OCI-LY3 (cell line): ENCODE results near the gene ALDH16A1.
"Not testable (repeated sequence)": the region's sequence is repeated elsewhere in the genome, so short reads cannot be mapped to it uniquely, and the experiment has no call there.

Source experiments
- H2AFZ ChIP-seq: fragments of 200-600, 300-600 bp; shearing (Covaris generic); 2 replicates; pipeline ENCODE4 v1.6.0; 2014; ENCODE audit warnings: antibody characterized with exemption, low read depth, low read length
- H3K27ac ChIP-seq: fragments of 200-600, 300-600 bp; sonication (generic); 2 replicates; pipeline ENCODE4 v1.5.1; 2014; ENCODE audit warnings: mild to moderate bottlenecking, low read length, moderate library complexity, mixed read lengths
- H3K27me3 ChIP-seq: fragments of 200-600, 300-600 bp; sonication (generic); 2 replicates; pipeline ENCODE4 v1.6.1; 2014; ENCODE audit warnings: low read depth, low read length, mixed read lengths
- H3K36me3 ChIP-seq: fragments of 200-600, 300-600 bp; sonication (generic); replicated peaks from 2 replicates; pipeline ENCODE3; 2014; ENCODE audit warnings: low read depth, low read length, mixed read lengths
- H3K4me1 ChIP-seq: fragments of 300-600, 200-600 bp; sonication (generic); 2 replicates; pipeline ENCODE4 v1.6.1; 2014; ENCODE audit warnings: low read length, mixed read lengths
- H3K4me2 ChIP-seq: fragments of 200-600, 300-600 bp; sonication (generic); 2 replicates; pipeline ENCODE4 v1.6.1; 2014; ENCODE audit warnings: low read length, mixed read lengths
- H3K4me3 ChIP-seq: fragments of 300-600, 200-600 bp; sonication (generic); 2 replicates; pipeline ENCODE4 v1.5.1; 2014; ENCODE audit warnings: antibody characterized with exemption, mild to moderate bottlenecking, low read length, moderate library complexity
- H3K79me2 ChIP-seq: fragments of 300-600, 200-600 bp; shearing (Covaris generic); 2 replicates; pipeline ENCODE4 v1.6.1; 2014; ENCODE audit warnings: mild to moderate bottlenecking, low read length, mixed read lengths
- H3K9ac ChIP-seq: fragments of 300-600, 200-600 bp; shearing (Covaris generic); 2 replicates; pipeline ENCODE4 v1.6.0; 2014; ENCODE audit warnings: mild to moderate bottlenecking, low read length, moderate library complexity
- H3K9me3 ChIP-seq: fragments of 200-600, 300-600 bp; shearing (Covaris generic); 2 replicates; pipeline ENCODE4 v1.6.1; 2014; ENCODE audit warnings: low read length, mixed read lengths; ENCODE audit not compliant: insufficient read depth
- H4K20me1 ChIP-seq: fragments of 200-600, 300-600 bp; sonication (generic); 2 replicates; pipeline ENCODE4 v1.6.1; 2016; ENCODE audit warnings: low read length, mixed read lengths; ENCODE audit not compliant: insufficient read depth
- EZH2phosphoT487 ChIP-seq: fragments of 200-600 bp; shearing (Covaris generic); IDR thresholded peaks from 2 replicates; pipeline ENCODE4 v1.6.1; 2018; ENCODE audit warnings: antibody characterized with exemption, mixed run types, low read depth
- TF ChIP-seq, protein P1 (sequence below): fragments of 200-600, 300-600 bp; sonication (generic); IDR thresholded peaks from 2 replicates; pipeline ENCODE4 v1.5.1; 2014; ENCODE audit warnings: antibody characterized with exemption, low read length, low read depth

Gene ALDH16A1

DNA sequence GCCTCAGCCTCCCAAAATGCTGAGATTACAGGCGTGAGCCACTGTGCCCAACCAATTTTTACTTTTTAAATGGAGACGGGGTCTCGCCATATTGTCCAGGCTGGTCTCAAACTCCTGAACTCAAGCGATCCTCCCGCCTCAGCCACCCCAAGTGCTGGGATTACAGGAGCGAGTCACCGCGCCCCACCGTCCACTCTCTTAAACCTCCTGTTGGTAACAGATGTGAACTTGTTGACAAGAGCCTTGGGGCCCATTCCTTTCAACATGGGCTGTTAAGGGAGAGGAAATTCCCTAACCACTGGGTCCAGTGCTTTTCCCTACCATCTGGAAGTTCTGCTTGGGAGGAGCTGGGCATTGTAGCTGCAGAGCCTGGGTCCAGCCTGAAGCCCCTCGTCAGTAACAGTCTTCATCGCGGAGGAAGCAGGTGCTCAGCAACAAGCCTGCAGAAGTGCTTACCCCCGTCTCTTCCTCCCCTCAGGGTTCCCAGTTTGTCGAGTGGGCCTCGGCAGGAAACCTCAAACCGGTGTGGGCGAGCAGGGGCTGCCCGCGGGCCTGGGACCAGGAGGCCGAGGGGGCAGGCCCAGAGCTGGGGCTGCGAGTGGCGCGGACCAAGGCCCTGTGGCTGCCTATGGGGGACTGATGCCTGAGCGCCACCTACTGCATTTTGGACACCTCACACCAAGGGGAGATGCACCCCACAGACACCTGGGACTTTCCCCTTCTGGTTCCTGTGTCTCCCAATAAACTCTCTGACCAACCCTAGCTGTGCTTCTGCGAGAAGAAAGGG is 17.0 kb downstream of the ALDH16A1 start:
- Histone ChIP-seq H3K9me3 (no peaks in the 10 kb centered on the region), H3K4me2 (no peak overlapping the region), H3K27me3 (no peaks in the 10 kb centered on the region), H3K9ac (no peak overlapping the region), H4K20me1 (no peaks in the 10 kb centered on the region), H3K36me3 (peaks cover 7% of the 10 kb centered on the region), H2AFZ (no peak overlapping the region), H3K79me2 (no peaks in the 10 kb centered on the region), H3K4me1 (peaks cover 18% of the 10 kb centered on the region), H3K27ac (no peak overlapping the region), H3K4me3 (no peak overlapping the region)
- TF ChIP-seq EZH2phosphoT487: no peak
- TF ChIP-seq, protein P1, sequence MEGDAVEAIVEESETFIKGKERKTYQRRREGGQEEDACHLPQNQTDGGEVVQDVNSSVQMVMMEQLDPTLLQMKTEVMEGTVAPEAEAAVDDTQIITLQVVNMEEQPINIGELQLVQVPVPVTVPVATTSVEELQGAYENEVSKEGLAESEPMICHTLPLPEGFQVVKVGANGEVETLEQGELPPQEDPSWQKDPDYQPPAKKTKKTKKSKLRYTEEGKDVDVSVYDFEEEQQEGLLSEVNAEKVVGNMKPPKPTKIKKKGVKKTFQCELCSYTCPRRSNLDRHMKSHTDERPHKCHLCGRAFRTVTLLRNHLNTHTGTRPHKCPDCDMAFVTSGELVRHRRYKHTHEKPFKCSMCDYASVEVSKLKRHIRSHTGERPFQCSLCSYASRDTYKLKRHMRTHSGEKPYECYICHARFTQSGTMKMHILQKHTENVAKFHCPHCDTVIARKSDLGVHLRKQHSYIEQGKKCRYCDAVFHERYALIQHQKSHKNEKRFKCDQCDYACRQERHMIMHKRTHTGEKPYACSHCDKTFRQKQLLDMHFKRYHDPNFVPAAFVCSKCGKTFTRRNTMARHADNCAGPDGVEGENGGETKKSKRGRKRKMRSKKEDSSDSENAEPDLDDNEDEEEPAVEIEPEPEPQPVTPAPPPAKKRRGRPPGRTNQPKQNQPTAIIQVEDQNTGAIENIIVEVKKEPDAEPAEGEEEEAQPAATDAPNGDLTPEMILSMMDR: peak; percentile 71

DNA sequence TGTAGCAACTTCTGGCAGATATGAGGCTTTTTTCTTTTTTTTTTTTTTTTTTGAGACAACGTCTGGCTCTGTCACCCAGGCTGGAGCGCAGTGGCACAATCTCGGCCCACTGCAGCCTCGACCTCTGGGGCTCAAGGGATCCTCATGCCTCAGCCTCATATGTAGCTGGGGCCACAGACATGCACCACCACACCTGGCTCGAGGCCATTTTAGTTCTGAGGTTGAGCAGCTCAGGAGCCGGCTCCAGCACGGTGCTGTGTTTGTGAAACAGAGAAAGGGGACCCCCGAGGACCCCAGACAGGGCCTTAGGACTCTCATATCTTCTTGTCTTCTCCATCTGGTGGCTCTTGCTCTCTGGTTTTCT is 17.6 kb downstream of the ALDH16A1 start:
- Histone ChIP-seq H3K4me2 (no peak overlapping the region), H3K36me3 (peaks cover 7% of the 10 kb centered on the region), H4K20me1 (no peaks in the 10 kb centered on the region), H2AFZ (no peak overlapping the region), H3K27me3 (no peaks in the 10 kb centered on the region), H3K4me3 (no peak overlapping the region), H3K79me2 (no peaks in the 10 kb centered on the region), H3K4me1 (peaks cover 18% of the 10 kb centered on the region), H3K9ac (no peak overlapping the region), H3K27ac (no peak overlapping the region), H3K9me3 (no peaks in the 10 kb centered on the region)
- TF ChIP-seq, protein P1: no peak
- TF ChIP-seq EZH2phosphoT487: no peak

DNA sequence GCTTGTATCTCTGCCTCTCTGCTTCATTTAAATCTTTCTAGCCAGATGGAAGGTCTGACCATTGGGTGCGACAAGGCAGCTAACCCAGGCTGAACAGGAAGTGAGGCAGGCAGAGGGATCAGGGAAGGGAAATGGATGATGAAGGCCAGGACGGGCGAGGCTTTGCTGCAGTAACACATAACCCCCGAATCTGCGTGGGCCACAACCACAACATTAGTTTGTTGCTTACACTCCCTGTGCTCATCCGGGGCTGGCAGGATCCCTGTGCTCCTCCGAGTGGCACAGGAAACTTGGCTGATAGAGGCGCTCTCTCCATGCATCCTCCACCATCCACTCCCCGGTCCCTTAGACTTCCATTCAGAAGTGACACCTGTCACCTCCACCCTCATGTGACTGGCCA is 19.9 kb downstream of the ALDH16A1 start:
- H3K27me3 ChIP-seq: no peaks in the 10 kb centered on the region
- peaks cover 18% of the 10 kb centered on the region for H3K4me1 ChIP-seq
- H4K20me1 ChIP-seq: no peaks in the 10 kb centered on the region
- no peak overlapping the region for H3K4me3 ChIP-seq
- H3K9me3 ChIP-seq: no peaks in the 10 kb centered on the region
- no peak overlapping the region for H3K4me2 ChIP-seq
- no peak overlapping the region for H3K9ac ChIP-seq
- H3K79me2 ChIP-seq: no peaks in the 10 kb centered on the region
- peaks cover 4% of the 10 kb centered on the region for H3K36me3 ChIP-seq
- TF ChIP-seq, protein P1: no peak
- no peak for TF ChIP-seq EZH2phosphoT487
- no peak overlapping the region for H3K27ac ChIP-seq
- H2AFZ ChIP-seq: no peak overlapping the region

DNA sequence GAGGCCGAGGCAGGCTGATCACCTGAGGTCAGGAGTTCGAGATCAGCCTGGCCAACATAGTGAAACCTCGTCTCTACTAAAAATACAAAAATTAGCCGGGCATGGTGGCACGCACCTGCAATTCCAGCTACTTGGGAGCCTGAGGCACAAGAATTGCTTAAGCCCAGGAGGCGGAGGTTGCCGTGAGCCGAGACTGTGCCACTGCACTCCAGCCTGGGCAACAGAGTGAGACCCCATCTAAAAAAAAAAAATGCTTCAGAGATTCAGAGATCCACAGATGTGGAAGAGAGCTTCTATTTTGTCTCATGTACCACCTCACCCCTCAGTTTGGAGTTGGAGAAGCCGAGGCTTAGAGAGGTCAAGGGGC is 20.5 kb downstream of the ALDH16A1 start:
- not testable (repeated sequence) for H3K9me3 ChIP-seq, H3K36me3 ChIP-seq, H3K27ac ChIP-seq, H3K27me3 ChIP-seq, H3K79me2 ChIP-seq, H4K20me1 ChIP-seq
- H3K4me1 ChIP-seq: peaks cover 18% of the 10 kb centered on the region
- H3K4me2 ChIP-seq: peak overlapping the region; percentile 85
- H2AFZ ChIP-seq: peak overlapping the region; percentile 97
- H3K4me3 ChIP-seq: peak overlapping the region; percentile 86
- H3K9ac ChIP-seq: peak overlapping the region; percentile 88
